GM12878 (cell line): ENCODE results near the gene BHLHA15. TPM values are rescaled to one million over a fixed set of nuclear protein-coding genes. Genes with fewer than 3 reads are reported as not detected.

Source experiments
- ATAC-seq: fragments of 200-7000 bp; cut with Tn5 transposase; 3 replicates; pipeline ENCODE4 v1.9.1; 2020; ENCODE audit warnings: mild to moderate bottlenecking, moderate library complexity
- BruUV-seq: library from RNA; stranded (reverse); fragments of 400-500 nt; replicated peaks from 2 replicates; lab custom pipeline; 2021; lab: Mats Ljungman, UMichigan
- CTCF ChIA-PET: fragments of 300-600 bp; sonication (Branson Sonifier 250); formaldehyde crosslinking; extraction: SDS; loops from one replicate; lab custom pipeline; 2021; ENCODE audit warnings: inconsistent platforms; lab: Yijun Ruan, JAX
- POLR2A ChIA-PET: fragments of 350-600 bp; formaldehyde crosslinking; extraction: SDS; loops from one replicate; lab custom pipeline; 2021; ENCODE audit warnings: inconsistent platforms; lab: Charles Lee
- RAD21 ChIA-PET: fragments of 300-600 bp; sonication (Branson Sonifier 250); formaldehyde crosslinking; loops from one replicate; lab custom pipeline; 2023; ENCODE audit warnings: antibody characterized with exemption; ENCODE audit not compliant: unreplicated experiment; lab: Charles Lee
- SMC1A ChIA-PET: fragments of 300-600 bp; sonication (Branson Sonifier 250); formaldehyde crosslinking; loops from one replicate; lab custom pipeline; 2023; ENCODE audit not compliant: unreplicated experiment, uncharacterized antibody; lab: Charles Lee
- DNase-seq: peaks from one replicate; pipeline ENCODE4 v3.0.0-alpha.2; 2011; ENCODE audit warnings: low read depth, low spot score
- FAIRE-seq: peaks from 3 replicates; lab custom pipeline; 2011; peaks lifted over from hg19 to GRCh38; lab: Jason Lieb, UNC
- H2AFZ ChIP-seq: 2 replicates; pipeline ENCODE4 v1.6.0; 2011; ENCODE audit warnings: low read depth, low read length, control low read depth; ENCODE audit not compliant: control insufficient read depth
- H3K27ac ChIP-seq: 2 replicates; pipeline ENCODE4 v1.5.1; 2011; ENCODE audit warnings: control low read depth; ENCODE audit not compliant: control insufficient read depth, insufficient read depth
- H3K27me3 ChIP-seq, 2 experiments: replicated peaks in 1 of 2; 2 replicates each; pipeline versions ENCODE4 v1.6.0 to v1.6.1; 2011; ENCODE audit warnings: low read length in 1 of 2; ENCODE audit not compliant: control insufficient read depth in 2 of 2, insufficient read depth in 2 of 2
- H3K36me3 ChIP-seq, 2 experiments: 2 replicates each; pipeline ENCODE4 v1.5.1; 2011; ENCODE audit warnings: low read length in 1 of 2; ENCODE audit not compliant: control insufficient read depth in 2 of 2, insufficient read depth in 2 of 2
- H3K4me1 ChIP-seq: 2 replicates; pipeline ENCODE4 v1.6.1; 2011; ENCODE audit warnings: mild to moderate bottlenecking, low read length, moderate library complexity, mixed read lengths; ENCODE audit not compliant: control insufficient read depth, insufficient read depth
- H3K4me2 ChIP-seq: 2 replicates; pipeline ENCODE4 v1.6.0; 2011; ENCODE audit warnings: control low read depth; ENCODE audit not compliant: control insufficient read depth, insufficient read depth
- H3K4me3 ChIP-seq: fragments of 200-600 bp; sonication (generic); 2 replicates; pipeline ENCODE4 v1.5.1; 2016
- H3K79me2 ChIP-seq: 2 replicates; pipeline ENCODE4 v1.6.0; 2011; ENCODE audit warnings: low read length; ENCODE audit not compliant: control insufficient read depth, insufficient read depth
- H3K9ac ChIP-seq: 2 replicates; pipeline ENCODE4 v1.8.0; 2011; ENCODE audit warnings: low read length, control low read depth, mixed read lengths; ENCODE audit not compliant: control insufficient read depth, insufficient read depth
- H3K9me3 ChIP-seq: replicated peaks from 3 replicates; pipeline ENCODE4 v1.5.1; 2011; ENCODE audit warnings: mild to moderate bottlenecking, low read length; ENCODE audit not compliant: control insufficient read depth, insufficient read depth
- H4K20me1 ChIP-seq: 2 replicates; pipeline ENCODE4 v1.6.0; 2011; ENCODE audit not compliant: control insufficient read depth, insufficient read depth
- BCL11A ChIP-seq: IDR thresholded peaks from 2 replicates; pipeline ENCODE4 v1.6.1; 2011; ENCODE audit warnings: low read depth, low read length
- BCL3 ChIP-seq: IDR thresholded peaks from 2 replicates; pipeline ENCODE4 v1.6.1; 2011; ENCODE audit warnings: borderline replicate concordance, low read depth, mild to moderate bottlenecking, moderate library complexity, low read length; ENCODE audit not compliant: insufficient read depth, poor library complexity, severe bottlenecking
- ESRRA ChIP-seq: IDR thresholded peaks from 2 replicates; pipeline ENCODE4 v1.6.1; 2012; ENCODE audit warnings: mild to moderate bottlenecking, low read length, improper control_type of control experiment
- GATAD2B ChIP-seq: fragments of 450-650 bp; conservative IDR thresholded peaks from 2 replicates; pipeline ENCODE4 v1.6.1; 2017; ENCODE audit warnings: low read depth, mild to moderate bottlenecking, moderate library complexity
- HSF1 ChIP-seq: fragments of 150-350 bp; IDR thresholded peaks from 2 replicates; pipeline ENCODE4 v1.6.1; 2014; ENCODE audit warnings: mild to moderate bottlenecking, low read depth, low read length
- MEF2A ChIP-seq: IDR thresholded peaks from 2 replicates; pipeline ENCODE4 v1.6.1; 2011; ENCODE audit warnings: low read depth, mild to moderate bottlenecking, low read length, moderate library complexity; ENCODE audit not compliant: insufficient read depth
- MEF2B ChIP-seq: fragments of 450-650 bp; IDR thresholded peaks from 2 replicates; pipeline ENCODE4 v1.6.1; 2018; ENCODE audit warnings: mild to moderate bottlenecking, moderate library complexity; ENCODE audit not compliant: partially characterized antibody, poor library complexity, severe bottlenecking
- PML ChIP-seq: IDR thresholded peaks from 2 replicates; pipeline ENCODE4 v1.6.1; 2012; ENCODE audit warnings: low read length, inconsistent platforms
- POLR2AphosphoS5 ChIP-seq: IDR thresholded peaks from 2 replicates; pipeline ENCODE4 v1.6.1; 2011; ENCODE audit warnings: mild to moderate bottlenecking, low read length, inconsistent platforms
- POU2F2 ChIP-seq: IDR thresholded peaks from 3 replicates; pipeline ENCODE4 v1.6.1; 2011; ENCODE audit warnings: low read depth, mild to moderate bottlenecking, low read length, borderline replicate concordance
- SMC3 ChIP-seq: IDR thresholded peaks from 2 replicates; pipeline ENCODE4 v1.6.1; 2011; ENCODE audit warnings: low read length, improper control_type of control experiment, borderline replicate concordance
- ZNF592 ChIP-seq: fragments of 450-650 bp; IDR thresholded peaks from 2 replicates; pipeline ENCODE4 v1.6.1; 2017; ENCODE audit warnings: mild to moderate bottlenecking, moderate library complexity
- ZNF687 ChIP-seq: fragments of 450-650 bp; IDR thresholded peaks from 2 replicates; pipeline ENCODE4 v1.6.1; 2017; ENCODE audit warnings: mild to moderate bottlenecking, moderate library complexity
- WGBS: methylation state at CpG from one replicate; pipeline ENCODE4 v1.1.6; 2016; ENCODE audit warnings: low lambda C conversion rate; ENCODE audit not compliant: insufficient replicate concordance, insufficient coverage; ENCODE audit errors: missing lambda C conversion rate; 5-methylcytosine and 5-hydroxymethylcytosine counted together
- in situ Hi-C: fragments of 300-500 bp; cut with MboI; formaldehyde crosslinking; loops from 9 replicates; pipeline ENCODE4 v1.14.3; 2018; ENCODE audit warnings: mixed read lengths
- intact Hi-C: fragments of 100-400 bp; cut with micrococcal nuclease; formaldehyde crosslinking; loops from one replicate; pipeline ENCODE4 v1.14.2; 2022; ENCODE audit not compliant: unreplicated experiment
- polyA plus RNA-seq, 11 experiments: library from polyadenylated mRNA; depleted of rRNA in 4 of 11; unstranded in 6 of 11; stranded (reverse) in 5 of 11; fragments of >200 nt; fragmentation: Nextera tagmentation in 4 of 11; fragmentation: Illumina TruSeq in 1 of 11; extraction: Ambion mirVana in 4 of 11; extraction: Trizol in 1 of 11; gene quantifications; 1 replicate in 1 of 11; 2 replicates in 10 of 11; pipeline versions ENCODE4 v1.2.1 to v1.2.3, GENCODE V29; 2011 to 2016; ENCODE audit warnings: inconsistent platforms in 2 of 11, missing spikeins in 2 of 11, low read depth in 1 of 11
- total RNA-seq, 4 experiments: library from RNA; depleted of rRNA in 3 of 4; stranded (reverse); fragments of >200 nt in 3 of 4; fragmentation: Illumina TruSeq in 1 of 4; extraction: Trizol in 1 of 4; gene quantifications; 2 replicates each; pipeline versions ENCODE4 v1.2.1 to v1.2.3, GENCODE V29; 2013 to 2021

The BHLHA15 gene
- total and polyA plus RNA-seq, 10 of the 15 experiments (the other 5 are each of a cell fraction or from before 2014, with no cell fraction given) = 0.54 to 4.2 (median 2.5) TPM; not detected in 4

- Histone ChIP-seq H3K9me3 (no peaks in the 10 kb centered on the region), H2AFZ (no peak overlapping the region), H3K79me2 (no peaks in the 10 kb centered on the region), H3K27me3 (no peaks in the 10 kb centered on the region), H3K27ac (no peak overlapping the region), H3K36me3 (no peaks in the 10 kb centered on the region), H3K4me1 (no peaks in the 10 kb centered on the region), H4K20me1 (no peaks in the 10 kb centered on the region), H3K4me2 (no peak overlapping the region), H3K9ac (no peak overlapping the region), H3K4me3 (no peak overlapping the region)
- ChIA-PET CTCF (no interaction called here), POLR2A (no interaction called here), RAD21 (no interaction called here), SMC1A (no interaction called here)
- in situ Hi-C loops = no loop called here
- 96% methylated on average over 16 of the region's 16 CpGs for WGBS
- FAIRE-seq (no peak), ATAC-seq (no peak), DNase-seq (no peak)
- intact Hi-C loops = no loop called here
- no TSS peak for BruUV-seq
- no peak for TF ChIP-seq MEF2B
- TF ChIP-seq POLR2AphosphoS5 = no peak
- TF ChIP-seq ESRRA = no peak
- TF ChIP-seq PML = no peak
- no peak for TF ChIP-seq BCL3
- no peak for TF ChIP-seq SMC3
- no peak for TF ChIP-seq BCL11A
- TF ChIP-seq ZNF592 = no peak
- TF ChIP-seq MEF2A = no peak
- no peak for TF ChIP-seq ZNF687
- no peak for TF ChIP-seq POU2F2
- TF ChIP-seq GATAD2B = no peak
- TF ChIP-seq HSF1 = no peak
Measured at GRCh38 chr7:98228801-98229200, 17.6 kb downstream of the BHLHA15 start.
